AG09309 (cell line): ENCODE measurements around the gene CRYBB1.

Source experiments
- DNase-seq: peaks from one replicate; pipeline ENCODE4 v3.0.0-alpha.2; 2010; ENCODE audit warnings: low read depth
- H3K4me3 ChIP-seq: 2 replicates; pipeline ENCODE4 v1.5.1; 2011; ENCODE audit warnings: mild to moderate bottlenecking, low read depth, low read length, moderate library complexity; ENCODE audit not compliant: control insufficient read depth
- TF ChIP-seq, protein P1 (sequence below): IDR thresholded peaks from 2 replicates; pipeline ENCODE4 v1.5.1; 2011; ENCODE audit warnings: mild to moderate bottlenecking, low read depth, low read length, inconsistent platforms; ENCODE audit not compliant: insufficient read depth, control insufficient read depth; ENCODE audit errors: missing control alignments

Gene CRYBB1

DNA sequence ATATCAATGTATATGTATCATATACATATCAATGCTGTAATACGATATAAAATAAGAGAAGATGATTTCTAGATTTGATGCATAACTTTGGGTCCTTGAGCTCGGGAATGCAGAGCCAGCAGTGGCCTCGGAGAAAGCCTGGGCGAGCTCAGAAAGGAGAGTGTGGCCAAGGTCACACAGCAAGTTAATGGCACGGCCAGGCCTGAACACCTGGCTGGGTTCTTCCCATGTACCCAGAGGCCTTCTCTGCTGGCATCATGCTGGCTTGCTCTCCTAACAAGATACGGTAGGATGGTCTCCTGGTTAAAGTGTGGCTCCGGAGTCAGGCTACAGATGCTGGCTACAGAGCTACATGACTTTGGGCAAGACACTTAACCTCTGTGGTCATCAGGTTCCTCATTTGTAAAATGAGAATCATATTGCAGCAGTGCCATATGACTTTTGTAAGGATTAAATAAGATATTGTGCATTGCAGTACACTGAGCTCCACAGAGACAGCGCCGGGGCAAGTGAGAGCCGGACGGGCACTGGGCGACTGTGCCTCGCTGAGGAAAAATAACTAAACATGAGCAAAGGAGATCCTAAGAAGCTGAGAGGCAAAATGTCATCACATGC is 57.8 kb downstream of the CRYBB1 start:
- DNase-seq: no peak

DNA sequence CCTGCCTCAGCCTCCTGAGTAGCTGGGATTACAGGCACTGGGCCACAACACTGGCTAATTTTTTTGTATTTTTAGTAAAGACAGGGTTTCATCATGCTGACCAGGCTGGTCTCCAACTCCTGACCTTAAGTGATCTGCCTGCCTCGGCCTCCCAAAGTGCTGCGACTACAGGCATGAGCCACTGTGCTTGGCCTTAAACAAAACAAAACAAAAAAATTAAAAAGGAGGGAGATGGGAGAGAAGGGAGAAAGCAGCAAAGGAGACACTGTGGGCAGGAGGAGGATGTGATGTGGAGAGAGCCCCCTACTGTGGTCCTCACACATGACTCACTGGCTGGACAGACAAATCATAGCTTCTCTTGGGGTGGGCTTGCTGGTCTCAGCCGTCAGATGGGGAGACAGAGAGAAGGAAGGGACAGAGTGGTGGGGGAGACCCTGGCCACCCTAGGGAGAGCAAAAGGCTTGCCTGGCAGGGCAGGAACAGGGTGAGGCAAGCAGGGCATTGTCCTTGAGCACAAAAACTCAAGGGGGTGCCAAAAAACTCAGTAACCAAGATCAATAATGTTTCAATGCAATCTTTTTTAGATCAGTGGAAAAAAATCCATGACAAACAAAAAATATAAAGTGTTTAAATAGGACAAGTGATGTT is 59.5 kb downstream of the CRYBB1 start:
- peak; percentile 4 for DNase-seq
- no peak overlapping the region for H3K4me3 ChIP-seq
- TF ChIP-seq, protein P1, sequence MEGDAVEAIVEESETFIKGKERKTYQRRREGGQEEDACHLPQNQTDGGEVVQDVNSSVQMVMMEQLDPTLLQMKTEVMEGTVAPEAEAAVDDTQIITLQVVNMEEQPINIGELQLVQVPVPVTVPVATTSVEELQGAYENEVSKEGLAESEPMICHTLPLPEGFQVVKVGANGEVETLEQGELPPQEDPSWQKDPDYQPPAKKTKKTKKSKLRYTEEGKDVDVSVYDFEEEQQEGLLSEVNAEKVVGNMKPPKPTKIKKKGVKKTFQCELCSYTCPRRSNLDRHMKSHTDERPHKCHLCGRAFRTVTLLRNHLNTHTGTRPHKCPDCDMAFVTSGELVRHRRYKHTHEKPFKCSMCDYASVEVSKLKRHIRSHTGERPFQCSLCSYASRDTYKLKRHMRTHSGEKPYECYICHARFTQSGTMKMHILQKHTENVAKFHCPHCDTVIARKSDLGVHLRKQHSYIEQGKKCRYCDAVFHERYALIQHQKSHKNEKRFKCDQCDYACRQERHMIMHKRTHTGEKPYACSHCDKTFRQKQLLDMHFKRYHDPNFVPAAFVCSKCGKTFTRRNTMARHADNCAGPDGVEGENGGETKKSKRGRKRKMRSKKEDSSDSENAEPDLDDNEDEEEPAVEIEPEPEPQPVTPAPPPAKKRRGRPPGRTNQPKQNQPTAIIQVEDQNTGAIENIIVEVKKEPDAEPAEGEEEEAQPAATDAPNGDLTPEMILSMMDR: no peak

More for the DNA sequence above, 57.8 kb downstream of the CRYBB1 start:
- H3K4me3 ChIP-seq: no peak overlapping the region
- TF ChIP-seq, protein P1: no peak

DNA sequence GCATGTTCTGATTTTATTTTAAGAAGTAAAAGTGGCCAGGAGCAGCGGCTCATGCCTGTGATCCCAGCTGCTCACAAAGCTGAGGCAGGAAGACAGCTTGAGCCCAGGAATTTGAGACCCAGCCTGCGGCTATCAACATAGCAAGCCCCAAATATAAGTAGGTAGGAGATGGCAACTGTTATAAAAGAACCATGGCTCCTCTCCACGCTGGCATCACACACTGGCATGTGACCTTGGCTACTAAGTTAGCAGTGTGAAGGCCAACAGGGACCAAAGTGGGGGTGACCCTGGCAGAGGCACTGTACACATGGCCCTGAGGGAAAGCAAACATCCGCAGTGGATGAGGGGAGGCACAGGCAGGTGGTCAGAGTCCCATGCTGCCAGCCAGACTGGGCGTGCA is 60.9 kb downstream of the CRYBB1 start:
- TF ChIP-seq, protein P1: no peak
- DNase-seq: no peak
- no peak overlapping the region for H3K4me3 ChIP-seq

DNA sequence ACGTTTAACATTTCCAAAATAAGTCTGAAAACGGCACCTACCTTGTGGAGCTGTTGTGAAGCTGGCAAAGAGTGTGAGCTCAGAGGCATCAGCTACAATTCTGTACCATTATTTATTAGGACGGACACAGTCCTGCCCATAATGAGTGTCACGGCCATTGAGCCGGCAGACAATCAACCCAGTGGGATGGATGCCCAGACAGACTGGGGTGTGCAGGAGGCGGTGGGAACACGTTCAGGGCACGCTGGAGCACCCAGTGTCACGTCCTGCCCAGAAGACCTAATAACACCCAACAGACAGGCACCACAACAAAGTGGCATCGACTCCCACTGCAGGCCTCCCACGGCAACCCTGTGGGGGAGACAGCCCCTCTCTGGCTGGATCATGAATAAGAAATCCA is 62.3 kb downstream of the CRYBB1 start:
- no peak overlapping the region for H3K4me3 ChIP-seq
- TF ChIP-seq, protein P1: no peak
- no peak for DNase-seq

DNA sequence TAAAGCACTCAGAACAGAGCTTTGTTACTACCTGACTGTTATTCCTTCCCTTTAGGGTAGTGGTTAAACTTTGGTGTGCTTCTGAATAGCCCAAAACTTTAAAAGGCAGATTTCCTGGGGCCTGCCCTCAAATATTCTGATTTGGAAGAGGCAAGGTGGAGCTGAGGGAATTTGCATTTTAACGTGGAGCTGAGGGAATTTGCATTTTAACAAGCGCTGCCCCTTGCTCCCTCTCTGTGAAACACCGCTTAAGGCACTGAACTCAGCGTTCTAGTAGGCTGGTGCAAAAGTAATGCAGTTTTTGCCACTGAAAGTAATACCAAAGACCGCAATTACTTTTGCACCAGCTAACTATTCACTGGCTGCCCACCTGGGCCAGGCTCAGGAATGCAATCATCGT is 62.9 kb downstream of the CRYBB1 start:
- H3K4me3 ChIP-seq: no peak overlapping the region
- no peak for DNase-seq
- TF ChIP-seq, protein P1: no peak

DNA sequence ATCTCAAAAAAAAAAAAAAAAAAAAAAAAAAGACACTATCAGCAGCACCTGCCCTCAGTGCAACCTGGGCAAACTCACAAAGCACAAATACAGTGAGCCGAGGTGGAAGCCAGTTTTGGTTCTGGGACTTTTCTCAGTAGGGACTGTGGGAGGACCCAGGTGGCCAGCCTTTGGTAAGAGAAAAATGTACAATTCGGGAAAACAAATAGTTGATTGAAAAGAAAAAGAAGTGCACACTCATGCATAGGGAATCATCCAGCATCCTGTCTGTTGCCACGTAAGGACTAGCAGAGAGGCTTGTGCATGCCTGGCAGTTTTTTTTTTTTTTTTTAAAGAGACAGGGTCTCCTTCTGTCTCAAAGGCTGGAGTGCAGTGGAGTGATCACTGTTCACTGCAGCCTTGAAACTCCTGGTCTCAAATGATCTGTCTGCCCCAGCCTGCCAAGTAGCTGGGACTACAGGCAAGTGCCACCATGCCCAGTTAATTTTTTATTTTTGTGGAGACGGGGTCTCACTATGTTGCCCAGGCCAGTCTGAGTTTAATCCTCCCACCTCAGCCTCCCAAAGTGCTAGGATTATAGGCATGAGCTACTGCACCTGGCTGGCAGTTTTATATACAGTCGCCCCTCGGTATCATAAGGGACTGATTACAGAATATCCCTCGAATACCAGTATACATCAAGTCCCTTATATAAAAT is 64.6 kb downstream of the CRYBB1 start:
- peak; percentile 67 for DNase-seq
- H3K4me3 ChIP-seq: no peak overlapping the region; the same call in 1 of the 2 replicates
- TF ChIP-seq, protein P1: no peak
